ENCODE data around the gene MRPL53. TPM values are rescaled to one million over a fixed set of nuclear protein-coding genes. Genes with fewer than 3 reads are reported as not detected.

The MRPL53 gene
- total and polyA plus RNA-seq, 9 of the 15 experiments (the other 6 are each of a cell fraction or from before 2014, with no cell fraction given): 11.5 to 87.9 (median 41.1) TPM

DNA sequence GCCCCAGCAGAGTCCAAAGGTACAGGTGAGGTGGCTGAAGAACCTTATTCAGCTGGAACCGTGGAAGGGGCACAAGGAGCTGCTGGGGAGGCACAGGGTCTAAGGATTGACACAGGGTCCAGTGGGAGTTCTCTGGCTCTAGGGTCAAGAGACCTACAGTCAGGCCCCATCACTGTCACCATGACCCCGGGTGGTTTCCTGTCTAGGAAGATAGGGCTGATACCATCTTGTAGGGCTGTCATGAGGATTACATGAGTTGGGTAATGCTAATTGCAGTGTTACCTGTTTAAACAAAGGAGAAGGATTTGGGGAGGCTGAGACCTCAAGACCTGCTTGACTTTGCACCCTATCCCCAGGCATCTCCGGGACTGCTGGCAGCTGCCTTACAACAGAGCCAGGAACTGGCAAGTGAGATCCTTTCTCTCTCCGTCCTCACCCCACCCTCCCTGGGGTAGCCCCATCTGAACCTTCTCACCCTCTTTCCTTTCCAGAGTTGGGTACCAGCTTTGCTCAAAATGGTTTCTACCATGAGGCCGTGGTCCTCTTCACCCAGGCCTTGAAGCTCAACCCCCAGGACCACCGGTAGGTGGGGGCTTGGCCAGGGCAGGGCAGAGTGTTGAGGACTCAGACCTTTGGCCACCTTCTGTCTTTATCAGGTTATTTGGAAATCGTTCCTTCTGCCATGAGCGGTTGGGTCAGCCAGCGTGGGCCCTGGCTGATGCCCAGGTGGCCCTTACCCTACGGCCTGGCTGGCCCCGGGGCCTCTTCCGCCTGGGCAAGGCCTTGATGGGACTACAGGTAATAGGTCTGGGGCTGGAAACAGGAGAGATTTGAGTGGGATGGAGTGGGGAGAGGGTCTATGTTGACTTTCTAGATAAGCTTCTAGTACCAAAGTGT is 19.4 kb upstream of the MRPL53 start:
- peak; percentile 51 for ATAC-seq
- no peaks in the 10 kb centered on the region for H4K20me1 ChIP-seq (replicated peaks; ENCODE audit: control insufficient read depth, insufficient read depth, low read length)
- WGBS (ENCODE audit: insufficient coverage, low coverage, missing lambda C conversion rate): 87% methylated on average over 10 of the region's 12 CpGs
- no peaks in the 10 kb centered on the region for H3K9me1 ChIP-seq (ENCODE audit: control insufficient read depth, insufficient read depth, low read length)
- intact Hi-C loops (cut with micrococcal nuclease): no loop called here
- in situ Hi-C loops (cut with MboI): no loop called here
- BruUV-seq (replicated peaks): no TSS peak
- peaks cover 54% of the 10 kb centered on the region; the same call in 2 of the 3 replicates for H3K36me3 ChIP-seq (ENCODE audit: control insufficient read depth, insufficient read depth, low read length)
- CTCF ChIA-PET (ENCODE audit: low intra/inter-chr PET ratio): no interaction called here
- H3K27me3 ChIP-seq (ENCODE audit: control insufficient read depth in 2 of 2, insufficient read depth in 2 of 2, low read length in 2 of 2): no peaks in the 10 kb centered on the region
- H3K27ac ChIP-seq (ENCODE audit: extremely low read depth, low read depth, low read length): no peak overlapping the region
- no peaks in the 10 kb centered on the region for H3K9me3 ChIP-seq (replicated peaks; ENCODE audit: control insufficient read depth, insufficient read depth, low read depth, low read length)
- no peak for DNase-seq (ENCODE audit: extremely low read depth in 1 of 4, low spot score in 3 of 4)
- POLR2A ChIA-PET: interaction anchor here (1.0 to 1.2 kb wide), 2 partner anchors 9 to 13 kb away, joined by 3 to 4 read pairs; no protein-coding TSS in a partner anchor
- H3K4me1 ChIP-seq (replicated peaks in 1 of 2; ENCODE audit: control insufficient read depth in 2 of 2, insufficient read depth in 2 of 2, low read length in 2 of 2): peaks cover 4 to 6% of the 10 kb centered on the region in 2 experiments; a peak in 4 of 5 replicates
- no peak for TF ChIP-seq NR2C2 (CRISPR knock-in tag; IDR thresholded peaks at IDR 0.05)
- TF ChIP-seq NR2C2 (tag; IDR thresholded peaks at IDR 0.05): peak; percentile 33; the same call in 1 of the 2 replicates
- TF ChIP-seq EP300 (IDR thresholded peaks at IDR 0.05; ENCODE audit: low read length): peak; percentile 11; the same call in 1 of the 2 replicates
- TF ChIP-seq NUFIP1 (IDR thresholded peaks at IDR 0.05; ENCODE audit: partially characterized antibody): no peak
- TF ChIP-seq ARID1B (IDR thresholded peaks at IDR 0.05): peak; percentile 15; the same call in 1 of the 2 replicates
- TF ChIP-seq RCOR1 (IDR thresholded peaks at IDR 0.05; ENCODE audit: borderline replicate concordance in 1 of 2, low read depth in 2 of 2, low read length in 2 of 2): peak in 1 of 2 experiments; percentile 42; a peak in 1 of 4 replicates
- TF ChIP-seq MEIS2 (IDR thresholded peaks at IDR 0.05; ENCODE audit: partially characterized antibody): peak; percentile 22
- TF ChIP-seq, protein P1, sequence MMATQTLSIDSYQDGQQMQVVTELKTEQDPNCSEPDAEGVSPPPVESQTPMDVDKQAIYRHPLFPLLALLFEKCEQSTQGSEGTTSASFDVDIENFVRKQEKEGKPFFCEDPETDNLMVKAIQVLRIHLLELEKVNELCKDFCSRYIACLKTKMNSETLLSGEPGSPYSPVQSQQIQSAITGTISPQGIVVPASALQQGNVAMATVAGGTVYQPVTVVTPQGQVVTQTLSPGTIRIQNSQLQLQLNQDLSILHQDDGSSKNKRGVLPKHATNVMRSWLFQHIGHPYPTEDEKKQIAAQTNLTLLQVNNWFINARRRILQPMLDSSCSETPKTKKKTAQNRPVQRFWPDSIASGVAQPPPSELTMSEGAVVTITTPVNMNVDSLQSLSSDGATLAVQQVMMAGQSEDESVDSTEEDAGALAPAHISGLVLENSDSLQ (IDR thresholded peaks at IDR 0.05): peak; percentile 29; the same call in 1 of the 2 replicates
- 0 out of 2 replicates have a peak, but pooled peaks have one; percentile 32 for TF ChIP-seq CBFA2T3 (IDR thresholded peaks at IDR 0.05)
- TF ChIP-seq POLR2AphosphoS5 (IDR thresholded peaks at IDR 0.05; ENCODE audit: control insufficient read depth, insufficient read depth, low read depth, low read length): no peak
- no peak for TF ChIP-seq CREBBP (IDR thresholded peaks at IDR 0.05; ENCODE audit: low read depth, low read length)
- TF ChIP-seq MYBL2 (IDR thresholded peaks at IDR 0.05; ENCODE audit: low read depth): no peak
- no peak for TF ChIP-seq MYBL2 (CRISPR knock-in tag; IDR thresholded peaks at IDR 0.05; ENCODE audit: borderline replicate concordance)
- H3K79me2 ChIP-seq (ENCODE audit: control insufficient read depth, insufficient read depth, low read length): no peaks in the 10 kb centered on the region
- no peak overlapping the region for H2AFZ ChIP-seq (ENCODE audit: low read depth, low read length)
- H3K4me3 ChIP-seq: no peak overlapping the region
- H3K4me2 ChIP-seq (ENCODE audit: insufficient read depth, low read length): no peak overlapping the region
- FAIRE-seq: no peak
- peak overlapping the region in 1 of 2 experiments; percentile 13; a peak in 2 of 4 replicates for H3K9ac ChIP-seq (ENCODE audit: insufficient read depth in 1 of 2, low read depth in 2 of 2, low read length in 2 of 2)
